GM21526 (cell line): ENCODE measurements around the gene TTLL13.
"Not testable (repeated sequence)": the region's sequence is repeated elsewhere in the genome, so short reads cannot be mapped to it uniquely, and the experiment has no call there.

Experiments
- ATAC-seq: cut with Tn5 transposase; IDR thresholded peaks from one replicate; pipeline ENCODE4 v1.9.1; 2021; ENCODE audit warnings: moderate library complexity; ENCODE audit not compliant: unreplicated experiment, low FRiP score

The TTLL13 gene

GRCh38 chr15:90234096-90234988 is 15.0 kb upstream of the TTLL13 start, which contains the start of gene GDPGP1:
Gene GDPGP1, plus strand, starts transcription at chr15:90234209. Its CDS starts 6,700 bp downstream, at chr15:90240909.
- ATAC-seq = peak; percentile 46

GRCh38 chr15:90239371-90239770 is 10.0 kb upstream of the TTLL13 start:
- ATAC-seq = no peak

GRCh38 chr15:90240856-90241255 is 8.5 kb upstream of the TTLL13 start:
- no peak for ATAC-seq

- no peak for ATAC-seq
Observed at GRCh38 chr15:90241343-90242192, 7.8 kb upstream of the TTLL13 start.

- ATAC-seq = no peak
Observed at GRCh38 chr15:90243943-90244639, 5.3 kb upstream of the TTLL13 start.

- ATAC-seq = no peak
Observed at GRCh38 chr15:90248789-90249202, 560 bp upstream of the TTLL13 start.

- ATAC-seq = no peak
Observed at GRCh38 chr15:90257776-90258175, 8.4 kb downstream of the TTLL13 start.

- peak; percentile 51 for ATAC-seq
Observed at GRCh38 chr15:90259524-90259923, 10.2 kb downstream of the TTLL13 start.

- ATAC-seq = not testable (repeated sequence)
Observed at GRCh38 chr15:90260731-90261130, 11.4 kb downstream of the TTLL13 start.

- no peak for ATAC-seq
Observed at GRCh38 chr15:90261811-90262210, 12.5 kb downstream of the TTLL13 start.

- no peak for ATAC-seq
Observed at GRCh38 chr15:90262426-90262825, 13.1 kb downstream of the TTLL13 start.

- no peak for ATAC-seq
Observed at GRCh38 chr15:90264671-90265070, 15.3 kb downstream of the TTLL13 start.

GRCh38 chr15:90265271-90266060 is 16.1 kb downstream of the TTLL13 start, which contains the start of gene NGRN:
Gene NGRN, plus strand, starts transcription at chr15:90265672. Its CDS starts 41 bp downstream, at chr15:90265713.
- ATAC-seq = peak; percentile 93

GRCh38 chr15:90266061-90266431 is 16.7 kb downstream of the TTLL13 start:
- no peak for ATAC-seq

- ATAC-seq = no peak
Observed at GRCh38 chr15:90266485-90266884, 17.1 kb downstream of the TTLL13 start.

GRCh38 chr15:90268415-90268814 is 19.1 kb downstream of the TTLL13 start:
- ATAC-seq = no peak

- ATAC-seq = no peak
Observed at GRCh38 chr15:90270502-90271150, 21.3 kb downstream of the TTLL13 start.

GRCh38 chr15:90271459-90272166 is 22.3 kb downstream of the TTLL13 start:
- no peak for ATAC-seq

GRCh38 chr15:90278467-90278866 is 29.1 kb downstream of the TTLL13 start:
- not testable (repeated sequence) for ATAC-seq
